ENCODE results near the gene PELO.

The PELO gene

DNA sequence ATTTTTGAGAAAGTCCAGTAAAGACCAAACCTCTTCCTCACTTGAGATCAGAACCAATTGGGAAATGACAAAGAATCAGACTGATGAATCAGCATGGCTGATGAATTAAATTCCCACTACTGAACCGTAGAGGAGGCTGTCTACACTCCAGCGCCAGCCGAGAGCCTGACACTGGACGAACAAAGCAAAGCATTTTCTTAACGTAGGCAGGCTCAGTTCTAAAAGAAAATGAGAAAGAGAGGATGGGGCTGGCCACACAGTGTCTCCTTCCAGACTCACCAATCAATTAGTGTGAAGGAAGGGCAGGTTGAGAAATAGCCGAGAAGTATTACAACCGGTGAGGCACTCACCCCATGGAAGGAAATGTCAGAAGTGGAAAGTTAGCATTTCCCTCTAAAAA, 49.4 kb downstream of the PELO start:
- Histone ChIP-seq H3K4me3 (ENCODE audit: low read depth in 1 of 2, low read length in 2 of 2) (no peak overlapping the region), H3K27ac (ENCODE audit: low read depth, low read length) (peak overlapping the region; percentile 65), H3K9ac (ENCODE audit: low read length) (peak overlapping the region; percentile 16), H3K36me3 (ENCODE audit: insufficient read depth, low read length) (no peaks in the 10 kb centered on the region), H3K4me1 (ENCODE audit: insufficient read depth, low read length) (peaks cover 59% of the 10 kb centered on the region), H3K9me3 (ENCODE audit: low read length) (no peaks in the 10 kb centered on the region), H3K27me3 (ENCODE audit: control insufficient read depth in 1 of 2, insufficient read depth in 2 of 2, low read length in 2 of 2) (no peaks in the 10 kb centered on the region)
